ENCODE results near the gene RPUSD1.
"Not testable (repeated sequence)": the region's sequence is repeated elsewhere in the genome, so short reads cannot be mapped to it uniquely, and the experiment has no call there.

RPUSD1 gene, protein sequence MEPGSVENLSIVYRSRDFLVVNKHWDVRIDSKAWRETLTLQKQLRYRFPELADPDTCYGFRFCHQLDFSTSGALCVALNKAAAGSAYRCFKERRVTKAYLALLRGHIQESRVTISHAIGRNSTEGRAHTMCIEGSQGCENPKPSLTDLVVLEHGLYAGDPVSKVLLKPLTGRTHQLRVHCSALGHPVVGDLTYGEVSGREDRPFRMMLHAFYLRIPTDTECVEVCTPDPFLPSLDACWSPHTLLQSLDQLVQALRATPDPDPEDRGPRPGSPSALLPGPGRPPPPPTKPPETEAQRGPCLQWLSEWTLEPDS

DNA sequence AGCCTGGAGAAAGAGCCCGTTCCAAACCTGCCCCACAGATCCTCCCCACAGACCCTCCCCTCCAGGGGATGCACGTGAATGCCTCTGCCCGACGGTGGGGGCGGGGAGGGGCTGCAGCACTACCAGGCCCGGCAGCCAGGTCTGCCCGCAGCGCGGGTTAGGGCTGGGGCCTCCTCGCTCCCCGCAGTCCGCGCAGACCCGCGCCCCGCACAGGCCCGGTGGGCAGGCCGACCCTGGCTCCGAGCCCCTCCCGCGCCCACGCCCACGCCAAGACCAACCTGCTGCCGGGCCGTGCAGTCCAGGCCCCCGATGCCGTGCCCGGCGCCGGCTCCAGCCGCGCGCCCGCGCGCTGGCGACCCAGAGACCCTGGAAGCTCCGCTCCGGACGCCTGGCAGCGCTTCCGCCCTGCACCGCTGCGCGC is at the start of gene RPUSD1:
Gene RPUSD1 (minus strand): TSS at position 404 of the 421 bp plus-strand sequence. CDS start 644 bp downstream, outside the sequence.
- no peak for DNase-seq

DNA sequence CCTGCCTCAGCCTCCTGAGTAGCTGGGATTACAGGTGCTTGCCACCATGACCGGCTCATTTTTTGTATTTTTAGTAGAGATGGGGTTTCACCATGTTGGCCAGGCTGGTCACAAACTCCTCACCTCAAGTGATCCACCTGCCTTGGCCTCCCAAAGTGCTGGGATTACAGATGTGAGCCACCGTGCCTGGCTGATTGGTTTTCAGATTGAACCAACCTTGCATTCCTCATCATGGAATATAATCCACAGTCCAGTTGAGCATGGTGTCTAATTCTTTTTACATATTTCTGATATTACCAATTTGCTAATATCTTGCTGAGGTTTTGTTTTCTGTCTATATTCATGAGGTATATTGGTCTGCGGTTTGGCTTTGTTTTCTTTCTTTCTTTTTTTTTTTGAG is 48.6 kb upstream of the RPUSD1 start:
- not testable (repeated sequence) for DNase-seq

DNA sequence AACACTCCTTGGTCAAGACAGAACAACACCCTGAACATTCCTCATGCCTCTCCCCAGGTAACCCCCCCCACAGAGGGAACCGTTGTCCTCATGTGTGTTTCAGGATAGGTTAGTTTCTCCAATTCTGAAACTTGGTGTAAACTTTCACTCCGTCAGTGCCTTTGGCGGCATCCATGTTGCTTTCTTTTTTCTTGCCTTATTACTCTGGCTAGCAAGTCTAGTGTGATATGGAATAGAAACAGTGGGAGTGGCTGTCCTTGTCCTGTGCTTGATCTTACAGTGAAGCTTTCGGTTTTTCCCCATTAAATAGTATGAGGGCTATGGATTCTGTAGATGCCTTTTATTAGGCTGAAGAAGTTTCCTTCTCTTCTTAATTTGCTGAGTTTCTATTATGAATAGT is 48.0 kb upstream of the RPUSD1 start:
- DNase-seq: no peak

DNA sequence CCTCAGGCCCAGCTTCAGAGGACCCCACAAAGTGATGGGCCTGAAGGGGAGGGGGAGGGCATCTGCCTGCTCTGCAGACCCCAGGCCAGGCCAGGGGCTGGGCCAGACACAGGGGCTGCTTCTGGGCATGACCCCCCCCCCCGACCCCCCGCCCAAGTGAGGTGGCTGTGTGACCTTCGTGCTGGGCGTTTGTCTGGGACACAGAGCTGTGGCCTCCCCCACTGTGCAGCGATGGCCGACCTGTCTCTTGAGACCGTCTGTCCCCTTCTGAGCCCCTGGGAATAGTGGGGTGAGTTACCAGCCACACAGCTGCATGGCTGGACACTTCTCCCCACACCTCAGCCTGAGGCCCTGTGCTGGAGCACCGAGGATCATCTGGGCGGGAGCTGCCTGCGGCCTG is 47.2 kb upstream of the RPUSD1 start:
- DNase-seq: no peak

DNA sequence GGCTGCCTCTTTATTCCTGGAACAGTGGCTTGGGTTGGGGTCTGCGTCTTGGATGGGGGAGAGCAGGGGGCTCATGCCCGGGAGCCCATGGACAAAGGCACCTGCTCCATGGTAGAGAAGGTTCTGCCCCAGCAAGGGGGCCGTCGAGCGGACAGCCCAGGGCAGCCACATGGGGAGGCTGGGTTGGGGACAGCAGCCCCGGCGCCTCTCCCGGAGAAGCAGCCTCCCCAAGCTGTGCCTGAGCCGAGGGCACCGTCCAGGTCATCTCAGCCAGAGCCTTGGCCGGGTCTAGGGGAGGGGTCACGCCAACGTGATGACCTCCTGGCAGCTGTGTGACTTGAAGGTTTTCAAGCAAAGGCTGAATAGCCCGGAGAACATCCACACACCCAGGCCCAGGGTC is 45.2 kb upstream of the RPUSD1 start:
- no peak for DNase-seq

DNA sequence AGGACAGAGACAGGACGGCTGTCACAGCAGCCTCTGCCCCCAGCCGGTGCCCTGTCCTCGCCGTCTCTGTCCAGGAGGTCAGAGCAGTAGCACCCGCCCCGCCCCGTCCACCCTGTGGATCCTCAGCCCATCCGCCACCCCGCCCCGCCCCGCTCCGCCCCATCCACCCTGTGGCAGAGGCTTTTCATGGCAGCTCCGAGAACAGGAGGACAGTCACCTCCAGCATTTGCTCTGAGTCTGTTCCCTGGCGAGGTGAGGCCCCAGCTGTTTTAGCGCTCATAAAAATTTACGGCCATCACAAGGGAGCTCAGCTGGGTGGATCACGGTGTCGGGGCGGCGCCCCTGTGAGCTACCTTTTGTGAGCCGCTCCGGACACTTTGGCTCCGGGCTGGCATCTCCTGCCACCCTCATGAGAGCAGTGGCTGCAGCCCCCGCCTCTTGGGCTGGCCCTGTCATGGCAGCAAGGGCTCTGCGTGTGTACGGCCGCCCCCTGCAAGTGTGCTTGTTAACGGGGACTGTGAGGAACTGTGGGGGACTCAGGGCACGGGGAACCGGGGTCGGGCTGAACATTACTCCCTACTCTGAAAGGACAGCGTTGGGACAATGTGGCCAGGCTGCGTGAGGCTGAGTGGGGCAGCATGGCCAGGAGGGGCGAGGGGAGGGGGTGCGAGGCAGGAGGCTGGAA is 44.6 kb upstream of the RPUSD1 start:
- no peak for DNase-seq

DNA sequence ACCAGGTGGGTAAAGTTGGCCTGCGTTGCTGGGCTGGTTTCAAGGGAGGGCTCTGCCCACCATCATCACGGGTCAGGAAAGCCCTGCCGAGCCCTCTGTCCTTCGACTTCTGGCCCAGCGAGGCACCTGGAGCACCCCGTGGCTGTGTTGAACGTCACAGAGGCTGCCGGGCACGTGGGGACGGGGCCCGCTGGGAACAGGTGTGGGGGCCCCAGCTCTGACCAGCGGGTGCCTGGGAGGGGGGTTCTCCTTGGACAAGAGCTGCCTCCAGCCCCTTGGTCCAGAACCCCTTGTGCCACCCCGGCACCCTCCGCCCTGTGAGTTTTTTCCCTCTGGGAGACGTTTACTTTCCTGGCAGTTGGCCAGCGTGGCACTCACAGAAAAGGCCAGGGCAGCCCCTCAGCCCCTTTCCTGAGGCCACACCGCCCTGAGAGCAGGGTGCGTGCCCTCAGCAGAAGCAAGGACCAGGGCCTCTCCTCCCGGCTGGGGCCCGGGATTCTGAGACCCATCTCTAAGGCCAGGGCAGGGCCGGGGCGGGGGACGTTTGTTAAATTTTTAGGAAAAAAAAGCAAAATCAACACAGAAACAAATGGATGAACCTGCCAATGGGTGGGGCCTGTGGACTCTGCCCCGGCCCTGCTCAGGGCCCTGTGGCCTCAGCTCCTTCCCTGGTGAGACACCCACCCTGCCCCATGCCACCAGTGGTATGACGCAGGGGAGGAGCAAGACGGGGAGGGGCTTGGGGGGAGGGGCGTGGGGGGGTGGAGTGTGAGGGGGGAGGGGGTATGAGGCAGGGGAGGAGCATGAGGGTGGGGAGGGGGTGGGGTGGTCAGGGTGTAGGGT is 43.6 kb upstream of the RPUSD1 start:
- no peak for DNase-seq

DNA sequence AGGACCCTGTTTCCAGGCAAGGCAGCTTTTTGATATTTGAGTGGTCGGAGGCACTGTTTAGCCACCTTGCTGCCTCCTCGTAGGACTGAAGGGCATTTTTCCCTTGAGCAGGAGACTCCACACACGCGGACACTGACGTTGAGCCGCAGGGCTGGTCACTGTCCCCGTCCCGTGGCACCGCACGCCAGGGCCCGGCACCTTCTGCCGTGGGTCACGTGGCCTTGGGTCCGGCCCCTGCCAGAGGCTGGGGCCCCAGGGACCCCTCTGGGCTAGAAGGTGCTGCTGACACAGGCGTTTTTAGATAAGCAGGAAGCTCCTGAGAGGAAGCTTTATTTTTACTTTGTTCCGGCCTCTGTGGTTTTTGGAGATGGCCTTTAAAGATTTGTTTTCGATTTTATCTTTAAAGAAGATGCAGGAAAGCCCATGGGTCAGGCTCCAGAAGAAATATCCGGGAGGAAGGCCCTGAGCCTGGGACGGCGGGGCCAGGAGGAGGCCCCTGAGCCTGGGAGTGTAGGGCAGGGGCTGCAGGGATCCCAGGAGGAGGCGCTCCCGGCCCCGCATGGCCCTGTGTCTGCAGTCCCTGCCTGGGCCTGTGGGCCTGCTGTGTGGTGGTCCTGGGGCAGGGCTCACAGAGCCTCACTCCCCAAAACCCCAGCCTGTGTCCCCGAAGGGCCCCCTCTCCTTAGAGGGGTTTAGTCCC is 42.8 kb upstream of the RPUSD1 start:
- no peak for DNase-seq

DNA sequence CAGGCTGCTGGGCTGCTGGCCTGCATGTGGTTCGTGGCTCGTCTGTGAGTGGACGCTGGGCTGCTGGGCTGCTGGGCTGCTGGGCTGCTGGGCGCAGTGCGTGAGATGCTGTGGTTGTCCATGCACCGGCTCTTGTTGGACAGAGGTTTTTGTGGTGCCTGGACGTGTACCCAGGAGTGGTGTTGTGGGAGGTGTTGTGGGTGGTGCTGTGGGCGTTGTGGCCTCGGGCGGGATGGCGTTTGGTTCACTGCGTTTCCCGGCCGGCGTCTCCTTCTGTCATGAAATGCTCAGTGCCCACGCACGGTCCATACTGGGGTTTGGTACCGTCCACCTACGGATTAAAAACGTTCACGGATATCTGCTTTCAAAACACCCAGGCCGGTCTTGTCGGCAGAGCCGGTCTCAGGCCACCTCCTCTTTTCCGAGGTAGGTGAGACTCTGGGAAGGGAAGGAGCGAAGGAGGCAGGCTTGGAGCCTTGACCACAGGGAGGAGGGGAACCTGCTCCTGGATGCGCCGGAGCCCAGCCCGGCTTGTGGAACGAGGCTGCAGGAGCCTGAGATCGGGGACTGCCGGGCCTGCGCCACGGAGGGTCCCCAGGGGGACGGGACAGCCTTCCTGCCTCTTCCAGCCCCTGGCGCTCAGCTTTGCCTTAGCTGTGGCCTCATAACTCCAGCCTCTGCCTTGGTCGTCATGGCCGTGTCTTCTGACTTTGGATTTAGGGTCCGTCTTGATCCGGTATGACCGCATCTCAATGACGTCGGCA is 42.1 kb upstream of the RPUSD1 start:
- no peak for DNase-seq

DNA sequence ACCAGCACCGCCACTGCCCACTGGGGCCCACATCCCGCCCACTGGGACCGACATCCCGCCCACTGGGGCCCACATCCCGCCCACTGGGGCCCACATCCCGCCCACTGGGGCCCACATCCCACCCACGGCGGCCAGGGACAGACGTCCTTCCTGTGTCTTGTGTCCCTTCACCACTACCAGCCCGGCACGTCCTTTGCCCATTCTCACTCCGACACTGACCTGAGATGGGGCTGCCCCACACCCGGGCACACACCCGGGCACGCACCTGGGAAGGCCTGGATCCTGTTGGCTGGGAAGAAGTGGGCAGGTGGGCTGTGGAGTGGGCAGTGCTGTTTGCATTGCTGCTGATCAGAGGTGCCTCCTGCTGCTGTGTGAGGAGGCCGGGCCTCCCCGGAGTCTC is 40.7 kb upstream of the RPUSD1 start:
- DNase-seq: no peak

DNA sequence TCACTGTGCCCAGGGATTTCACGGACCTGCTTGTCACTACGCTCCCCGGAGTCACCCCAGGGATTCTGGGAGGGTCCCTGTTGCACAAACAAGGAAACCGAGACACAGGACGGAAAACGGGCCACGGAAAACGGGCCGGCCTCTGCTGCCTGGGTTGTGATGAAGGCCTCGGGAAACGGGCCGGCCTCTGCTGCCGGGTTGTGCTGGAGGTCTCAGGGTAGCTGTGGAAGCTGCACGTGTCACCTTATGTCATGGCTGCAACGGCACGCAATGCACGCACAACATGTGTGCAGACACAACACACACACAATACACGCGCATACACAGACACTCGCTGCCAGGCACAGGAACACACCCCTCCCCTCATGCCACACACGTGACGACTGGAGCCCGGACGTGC is 39.3 kb upstream of the RPUSD1 start:
- DNase-seq: no peak

DNA sequence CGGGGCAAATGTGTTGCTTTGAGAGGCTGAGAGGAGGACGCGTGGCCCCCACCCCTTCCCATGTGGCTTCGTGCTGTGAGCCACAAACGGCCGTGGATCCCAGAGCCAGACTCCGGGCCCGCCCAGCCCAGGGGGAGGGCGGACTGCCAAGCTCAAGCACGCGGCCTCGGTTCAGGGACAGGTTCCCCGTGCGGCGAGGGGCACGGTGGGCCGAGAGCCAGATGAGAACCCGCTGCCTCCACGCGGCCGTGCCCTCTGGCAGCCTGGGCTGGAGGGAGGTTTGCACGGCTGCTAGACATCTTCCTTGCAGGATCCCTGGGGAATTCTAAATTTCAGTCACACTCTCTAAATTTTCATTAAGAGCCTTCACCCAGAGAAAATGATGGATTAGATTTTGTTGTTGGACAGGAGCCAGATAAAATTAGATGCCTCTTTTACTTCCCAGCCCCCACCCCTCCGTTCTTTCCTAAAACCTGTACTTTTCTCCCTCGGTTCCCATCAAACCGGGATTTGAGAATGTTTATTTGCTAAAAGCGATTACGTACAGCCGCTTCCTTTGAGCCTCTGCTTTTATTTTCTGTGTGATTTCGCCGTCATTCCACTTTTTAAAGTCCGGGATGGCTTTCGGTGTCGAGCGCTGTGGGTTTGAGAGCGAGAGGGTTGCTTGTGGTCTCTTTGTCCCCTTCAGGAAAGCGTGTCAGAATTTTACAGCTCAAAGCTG is 37.3 kb upstream of the RPUSD1 start:
- DNase-seq: no peak

DNA sequence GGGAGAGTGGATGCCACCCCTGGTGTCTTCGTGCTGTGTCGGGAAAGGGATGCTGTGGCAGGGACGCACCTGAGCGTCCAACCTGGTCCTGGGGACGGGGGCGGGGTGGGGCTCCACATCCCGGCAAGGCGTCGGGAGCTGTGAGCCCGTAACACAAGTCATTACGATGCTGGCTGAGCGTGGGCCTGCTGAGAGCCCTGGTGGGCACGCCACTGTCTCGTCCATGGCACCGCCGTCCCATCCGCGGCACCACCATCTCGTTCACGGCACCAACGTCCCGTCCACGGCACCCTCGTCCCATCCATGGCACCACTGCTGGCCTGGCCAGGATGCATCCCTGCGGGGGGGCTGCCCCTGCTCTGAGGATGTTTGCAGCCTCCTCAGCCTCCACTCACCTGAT is 36.4 kb upstream of the RPUSD1 start:
- no peak for DNase-seq

DNA sequence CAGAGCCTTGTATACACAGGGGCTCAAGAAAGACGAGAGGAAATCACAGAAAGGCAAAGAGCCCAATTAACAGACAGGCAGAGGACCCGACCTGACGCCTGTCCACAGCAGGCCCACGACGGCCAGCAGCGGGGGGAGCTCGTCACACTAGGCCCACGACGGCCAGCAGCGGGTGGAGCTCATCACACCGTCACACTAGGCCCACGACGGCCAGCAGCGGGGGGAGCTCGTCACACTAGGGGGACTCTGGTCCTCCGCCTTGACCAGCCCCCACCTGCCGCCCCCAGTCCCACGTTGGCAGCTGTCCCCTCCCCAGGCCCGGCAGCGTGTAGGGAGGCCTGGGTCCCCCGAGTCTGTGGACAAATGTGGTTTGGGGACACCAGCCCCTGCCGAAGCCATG is 36.0 kb upstream of the RPUSD1 start:
- DNase-seq: no peak

DNA sequence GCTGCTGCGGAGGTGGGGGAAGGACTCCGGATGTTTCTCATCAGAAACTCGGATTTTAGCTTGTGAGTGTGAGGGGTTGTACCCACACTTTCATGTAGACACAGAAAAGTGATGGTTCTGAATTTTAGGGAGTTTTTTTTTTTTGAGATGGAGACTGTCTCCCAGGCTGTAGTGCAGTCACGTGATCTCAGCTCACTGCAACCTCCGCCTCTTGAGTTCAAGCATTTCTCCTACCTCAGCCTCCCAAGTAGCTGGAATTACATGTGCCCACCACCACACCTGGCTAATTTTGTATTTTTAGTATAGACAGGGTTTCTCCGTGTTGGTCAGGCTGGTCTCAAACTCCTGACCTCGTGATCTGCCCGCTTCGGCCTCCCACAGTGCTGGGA is 34.7 kb upstream of the RPUSD1 start:
- DNase-seq: no peak

DNA sequence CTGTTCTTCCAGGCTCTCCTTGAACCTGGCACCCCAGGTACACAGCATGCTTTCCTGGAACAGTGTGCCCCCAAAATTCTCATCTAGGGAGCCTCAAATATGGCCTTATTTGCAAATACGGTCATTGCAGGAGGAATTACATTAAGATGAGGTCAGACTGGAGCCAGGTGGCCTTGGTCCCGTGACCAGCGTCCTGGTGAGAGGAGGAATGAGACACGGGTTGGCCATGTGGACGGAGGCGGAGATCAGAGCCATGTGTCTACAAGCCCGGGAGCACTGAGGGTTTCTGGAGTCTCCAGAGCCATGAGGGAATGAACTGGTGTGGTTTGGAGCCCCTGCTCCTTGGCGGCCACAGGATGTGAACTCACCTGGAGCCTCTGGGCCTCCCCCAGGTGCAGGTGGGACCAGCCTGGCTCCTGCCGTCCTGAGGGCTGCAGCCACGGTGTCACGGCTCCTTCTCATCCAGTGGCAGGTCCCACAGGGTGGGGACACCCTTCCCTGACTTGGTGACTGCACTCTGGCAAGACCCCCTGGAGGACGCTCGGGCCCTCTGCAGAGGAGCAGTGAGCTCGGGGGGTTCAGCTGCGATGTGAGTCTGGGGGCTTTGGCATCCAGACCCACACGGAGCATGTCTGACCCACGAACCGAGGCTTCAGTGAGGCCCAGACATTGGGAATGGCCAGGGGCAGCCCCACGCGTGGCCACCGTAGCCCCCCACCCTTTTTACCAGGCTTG is 34.2 kb upstream of the RPUSD1 start:
- DNase-seq: no peak

DNA sequence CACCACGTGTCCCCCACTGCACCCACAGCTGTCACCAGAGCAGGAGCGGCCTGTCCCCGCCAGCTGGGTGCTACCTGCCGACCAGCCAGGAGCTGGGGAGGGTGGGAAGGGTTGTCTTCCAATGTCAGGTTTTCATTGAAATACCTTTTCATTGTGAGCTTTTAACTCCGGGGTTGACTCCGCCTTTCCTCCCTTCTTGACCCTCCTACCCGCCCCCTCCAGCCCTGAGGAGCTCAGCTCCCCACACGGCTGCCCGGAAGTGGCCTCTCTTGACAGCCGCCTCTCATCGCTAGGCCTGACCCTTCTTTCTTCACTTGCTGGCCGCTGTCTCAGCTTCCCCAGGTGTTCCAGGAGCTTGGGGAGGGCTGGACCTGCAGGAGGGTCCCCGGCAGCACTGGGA is 33.6 kb upstream of the RPUSD1 start:
- no peak for DNase-seq

DNA sequence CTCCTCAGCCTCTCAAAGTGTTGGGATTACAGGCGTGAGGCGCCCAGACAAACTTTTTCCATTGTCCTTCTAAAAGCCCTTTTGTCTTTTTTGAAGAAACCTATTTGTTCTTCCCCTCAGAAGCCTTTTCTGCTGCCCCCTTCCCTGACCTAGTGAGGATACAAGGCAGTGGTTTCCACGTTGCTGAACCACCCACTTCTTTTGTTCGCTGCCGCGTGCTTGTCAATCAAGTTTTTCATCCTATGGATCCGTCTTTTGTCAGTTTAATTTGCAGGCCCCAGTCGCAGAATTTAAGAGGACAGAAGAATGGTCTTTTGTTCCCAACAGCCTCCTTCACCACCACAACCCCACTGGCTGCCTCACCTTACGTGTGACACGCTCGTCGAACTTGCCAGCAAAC is 32.6 kb upstream of the RPUSD1 start:
- DNase-seq: no peak

DNA sequence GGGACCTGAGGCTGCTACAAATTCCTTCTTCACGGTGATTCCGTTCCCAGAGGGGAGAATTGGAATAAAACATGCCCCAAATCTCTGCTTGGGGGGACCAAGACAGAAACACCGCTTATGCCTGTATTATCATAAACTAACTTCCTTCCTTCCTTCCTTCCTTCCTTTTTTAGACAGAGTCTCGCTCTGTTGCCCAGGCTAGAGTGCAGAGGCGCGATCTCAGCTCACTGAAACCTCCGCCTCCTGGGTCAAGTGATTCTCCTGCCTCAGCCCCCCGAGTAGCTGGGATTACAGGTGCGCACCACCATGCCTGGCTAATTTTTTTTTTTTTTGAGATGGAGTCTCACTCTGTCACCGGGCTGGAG is 31.8 kb upstream of the RPUSD1 start:
- DNase-seq: not testable (repeated sequence)

DNA sequence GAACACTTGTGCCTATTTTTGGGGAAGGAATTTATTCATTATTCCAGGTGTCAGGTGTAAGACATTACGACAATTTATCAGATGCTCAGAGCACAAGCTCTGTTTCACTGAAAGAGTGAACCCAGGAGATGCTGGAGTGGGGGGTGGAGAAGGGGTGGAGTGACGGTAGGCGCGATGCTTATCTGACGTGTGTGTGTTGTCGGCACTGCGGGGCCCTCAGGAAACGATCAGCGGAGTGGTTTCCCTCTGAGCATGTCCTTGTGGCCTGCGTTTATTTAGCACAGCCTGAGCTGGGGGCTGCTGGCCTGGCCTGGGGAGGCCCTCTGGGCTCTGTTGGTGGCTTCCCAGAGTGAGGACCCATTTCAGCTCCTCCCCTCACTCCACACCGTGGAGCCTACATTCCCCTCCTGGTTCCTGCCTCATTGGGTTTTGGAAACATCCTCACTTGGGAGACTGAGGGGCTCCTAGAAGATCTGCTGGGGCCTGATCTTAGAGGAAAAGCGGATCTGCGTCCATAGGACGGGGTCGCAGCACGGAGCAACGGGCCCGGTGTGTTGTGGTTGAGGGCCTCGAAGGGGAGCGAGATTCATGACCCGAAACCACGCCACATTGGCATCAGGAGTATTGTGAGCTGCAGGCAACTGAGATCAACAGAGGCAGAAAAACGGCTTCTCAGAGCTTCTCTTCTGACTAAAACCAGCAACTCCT is 31.3 kb upstream of the RPUSD1 start:
- no peak for DNase-seq
